22Rv1 (cell line): Measurements from ENCODE around the gene SIRPD.
A peak's percentile ranks its signal among the peaks of the same experiment; 100 is the strongest.
"Not testable (repeated sequence)": the region's sequence is repeated elsewhere in the genome, so short reads cannot be mapped to it uniquely, and the experiment has no call there.

Experiments
- H3K27ac ChIP-seq: fragments of 450-650 bp; 2 replicates; pipeline ENCODE4 v1.5.1; 2017
- ZFX ChIP-seq: fragments of 450-650 bp; IDR thresholded peaks from 2 replicates; pipeline ENCODE4 v1.6.1; 2017; ENCODE audit warnings: antibody characterized with exemption, borderline replicate concordance
- TF ChIP-seq, protein P1 (sequence below): fragments of 450-650 bp; IDR thresholded peaks from 2 replicates; pipeline ENCODE4 v1.5.1; 2017; ENCODE audit warnings: mild to moderate bottlenecking

SIRPD gene

DNA sequence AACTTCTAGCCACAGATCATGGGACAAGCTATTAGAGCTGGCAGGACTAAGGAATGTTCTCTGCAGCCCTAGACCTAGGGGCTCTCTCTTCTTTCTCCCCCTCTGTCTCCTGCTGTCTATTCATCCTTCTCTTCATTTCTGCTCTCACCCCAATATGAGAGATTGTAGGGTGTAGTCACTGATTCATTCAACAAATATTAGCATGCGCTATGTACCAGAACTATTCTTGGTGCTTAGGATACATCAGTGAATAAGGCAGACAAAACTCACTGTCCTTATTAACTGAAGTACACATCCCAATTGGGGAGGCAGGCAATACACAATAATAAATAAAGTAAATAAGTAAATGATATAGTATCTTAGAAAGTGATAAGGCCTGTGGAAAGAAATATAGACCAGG, 51.6 kb downstream of the SIRPD start:
- TF ChIP-seq, protein P1, sequence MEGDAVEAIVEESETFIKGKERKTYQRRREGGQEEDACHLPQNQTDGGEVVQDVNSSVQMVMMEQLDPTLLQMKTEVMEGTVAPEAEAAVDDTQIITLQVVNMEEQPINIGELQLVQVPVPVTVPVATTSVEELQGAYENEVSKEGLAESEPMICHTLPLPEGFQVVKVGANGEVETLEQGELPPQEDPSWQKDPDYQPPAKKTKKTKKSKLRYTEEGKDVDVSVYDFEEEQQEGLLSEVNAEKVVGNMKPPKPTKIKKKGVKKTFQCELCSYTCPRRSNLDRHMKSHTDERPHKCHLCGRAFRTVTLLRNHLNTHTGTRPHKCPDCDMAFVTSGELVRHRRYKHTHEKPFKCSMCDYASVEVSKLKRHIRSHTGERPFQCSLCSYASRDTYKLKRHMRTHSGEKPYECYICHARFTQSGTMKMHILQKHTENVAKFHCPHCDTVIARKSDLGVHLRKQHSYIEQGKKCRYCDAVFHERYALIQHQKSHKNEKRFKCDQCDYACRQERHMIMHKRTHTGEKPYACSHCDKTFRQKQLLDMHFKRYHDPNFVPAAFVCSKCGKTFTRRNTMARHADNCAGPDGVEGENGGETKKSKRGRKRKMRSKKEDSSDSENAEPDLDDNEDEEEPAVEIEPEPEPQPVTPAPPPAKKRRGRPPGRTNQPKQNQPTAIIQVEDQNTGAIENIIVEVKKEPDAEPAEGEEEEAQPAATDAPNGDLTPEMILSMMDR: no peak
- no peak for TF ChIP-seq ZFX
- no peak overlapping the region for H3K27ac ChIP-seq

DNA sequence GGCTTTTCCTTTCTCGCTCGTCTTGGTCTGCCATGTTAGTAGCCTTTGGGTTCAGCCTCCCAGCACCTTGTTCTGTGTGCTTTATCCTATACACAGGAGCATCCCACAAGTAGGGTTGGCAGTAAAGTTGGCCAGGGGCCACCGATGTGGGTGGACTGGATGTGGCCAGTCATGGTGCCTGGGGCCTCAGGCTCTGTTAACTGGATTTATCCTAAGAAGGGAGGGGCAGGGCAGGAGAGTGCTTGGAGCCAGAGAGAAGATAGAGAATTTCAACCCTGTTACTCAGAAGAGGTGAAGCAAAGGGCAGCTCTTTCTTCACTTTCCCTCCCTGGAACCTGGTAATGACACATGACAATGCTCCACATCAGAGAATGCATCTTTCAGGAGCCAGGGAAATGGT, 52.1 kb downstream of the SIRPD start:
- no peak overlapping the region for H3K27ac ChIP-seq
- TF ChIP-seq, protein P1: no peak
- TF ChIP-seq ZFX: no peak

DNA sequence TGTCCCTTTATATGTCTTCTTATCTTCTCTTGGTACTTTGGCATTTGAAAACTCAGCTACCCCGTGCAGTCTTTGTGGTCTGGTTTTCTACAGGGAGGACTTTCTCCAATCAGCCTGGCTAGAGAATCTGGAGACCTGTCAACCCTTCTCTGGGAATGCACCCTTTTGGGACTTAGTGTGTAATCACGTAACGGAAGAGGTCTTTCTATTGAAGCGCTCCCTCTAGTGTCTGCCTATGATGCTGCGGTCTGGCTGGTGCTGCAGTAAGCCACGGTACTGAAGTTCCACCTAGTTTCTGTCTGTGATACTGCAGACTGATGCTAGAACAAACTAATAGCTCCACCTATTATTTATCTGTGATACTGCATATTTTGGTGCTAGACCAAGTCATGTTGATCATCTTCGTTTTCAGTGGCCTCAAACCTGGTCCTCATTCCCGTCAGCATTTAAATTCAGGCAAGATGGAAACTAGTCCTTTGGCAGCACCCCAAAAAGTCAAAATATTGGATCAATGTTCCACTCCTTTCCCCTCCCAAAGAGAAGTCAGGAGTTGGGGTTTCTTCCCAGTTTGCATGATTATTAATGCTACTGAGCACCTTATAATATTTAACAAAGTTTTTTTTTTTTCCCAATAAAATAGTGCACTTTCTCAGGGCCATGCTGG, 53.8 kb downstream of the SIRPD start:
- no peak overlapping the region for H3K27ac ChIP-seq
- TF ChIP-seq, protein P1: peak; percentile 98
- no peak for TF ChIP-seq ZFX

DNA sequence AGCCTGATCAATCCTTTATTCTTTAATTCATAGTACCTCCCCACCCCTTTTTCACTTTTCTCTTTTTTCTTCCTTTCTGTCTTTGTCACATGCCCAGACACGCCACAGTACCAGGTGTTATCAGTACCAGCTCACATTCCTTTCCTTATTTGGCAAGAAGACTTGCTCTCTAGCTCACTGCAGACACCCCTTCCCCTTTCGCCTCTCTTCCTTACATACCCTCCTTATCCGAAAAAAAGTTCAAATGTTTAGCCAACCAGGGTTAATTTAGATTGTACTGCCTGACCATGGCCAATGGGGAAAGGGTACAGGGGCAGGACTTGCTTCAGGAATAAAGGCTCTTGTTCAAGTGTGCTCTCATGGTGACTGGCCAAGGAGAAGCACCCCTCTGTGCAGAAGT, 57.0 kb downstream of the SIRPD start:
- no peak overlapping the region for H3K27ac ChIP-seq
- TF ChIP-seq, protein P1: no peak
- no peak for TF ChIP-seq ZFX

DNA sequence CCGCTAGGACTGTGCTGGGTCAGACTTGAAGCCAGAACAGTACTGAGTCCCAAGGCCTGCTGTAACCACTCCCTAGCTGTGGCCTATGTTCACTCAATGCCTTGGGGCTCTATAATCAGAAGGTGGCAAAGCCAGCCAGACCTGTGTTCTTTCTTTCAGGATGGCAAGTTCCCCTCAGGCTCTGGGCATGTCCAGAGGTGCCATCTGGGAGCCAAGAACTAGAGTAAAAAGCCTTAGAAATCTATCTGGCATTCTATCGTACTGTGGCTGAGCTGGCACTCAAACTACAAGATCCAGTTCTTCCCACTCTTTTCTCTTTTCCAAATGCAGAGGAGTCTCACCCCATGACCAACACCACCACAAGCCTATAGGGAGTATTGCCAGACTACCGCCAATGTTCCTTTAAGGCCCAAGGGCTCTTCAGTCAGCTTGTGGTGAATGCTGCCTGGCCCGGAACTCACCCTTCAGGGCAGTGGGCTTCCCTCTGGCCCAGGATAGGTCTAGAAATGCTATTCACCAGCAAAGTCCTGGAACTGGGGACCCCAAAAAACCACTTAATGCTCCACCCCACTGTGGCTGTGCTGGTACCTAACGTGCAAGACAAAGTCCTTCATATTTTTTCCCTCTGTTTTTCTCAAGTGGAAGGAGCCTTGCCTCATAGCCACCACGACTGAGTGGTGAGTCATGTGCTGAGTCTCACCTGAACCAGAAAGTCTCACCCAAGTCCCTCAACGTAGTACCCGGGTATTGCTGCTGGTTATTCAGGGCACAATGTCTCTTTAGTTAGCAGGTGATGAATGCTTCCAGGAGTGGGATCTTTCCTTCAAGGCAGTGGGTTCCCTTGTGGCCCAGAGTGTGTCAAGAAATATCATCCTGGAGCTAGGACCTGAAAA, 57.7 kb downstream of the SIRPD start:
- TF ChIP-seq, protein P1: no peak
- no peak overlapping the region for H3K27ac ChIP-seq

DNA sequence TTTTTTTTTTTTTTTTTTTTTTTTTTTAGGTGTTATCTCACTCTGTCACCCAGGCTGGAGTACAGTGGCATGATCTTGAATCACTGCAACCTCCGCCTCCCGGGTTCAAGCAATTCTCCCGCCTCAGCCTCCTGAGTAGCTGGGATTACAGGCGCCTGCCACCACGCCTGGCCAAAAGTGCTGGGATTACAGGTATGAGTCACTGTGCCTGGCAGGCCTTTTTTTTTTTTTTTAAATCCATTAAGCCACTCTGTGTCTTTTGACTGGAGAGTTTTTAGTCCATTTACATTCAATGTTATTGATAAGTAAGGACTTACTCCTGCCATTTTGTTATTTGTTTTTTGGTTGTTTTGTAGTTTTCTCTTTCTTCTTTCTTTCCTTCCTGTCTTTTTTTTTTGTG, 60.1 kb downstream of the SIRPD start:
- not testable (repeated sequence) for H3K27ac ChIP-seq

DNA sequence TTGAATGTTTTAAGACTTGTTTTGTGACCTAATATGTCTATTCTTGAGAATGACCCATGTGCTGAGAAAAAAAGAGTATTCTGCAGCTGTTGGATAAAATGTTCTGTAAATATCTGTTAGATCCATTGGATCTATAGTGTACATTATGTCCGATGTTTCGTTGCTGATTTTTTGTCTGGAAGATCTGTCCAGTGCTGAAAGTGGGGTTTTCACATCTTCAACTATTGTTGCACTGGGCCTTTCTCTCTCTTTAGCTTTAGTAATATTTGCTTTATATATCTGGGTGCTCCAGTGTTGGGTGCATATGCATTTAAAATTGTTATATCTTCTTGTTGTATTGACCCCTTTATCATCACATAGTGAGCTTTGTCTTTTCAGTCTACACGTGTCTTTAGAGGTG, 60.6 kb downstream of the SIRPD start:
- no peak for TF ChIP-seq ZFX
- TF ChIP-seq, protein P1: no peak
- H3K27ac ChIP-seq: no peak overlapping the region
